Parathyroid adenoma (tissue), 2 donors: ENCODE measurements around the gene MBNL3.
A peak's percentile ranks its signal among the peaks of the same experiment; 100 is the strongest.

Source experiments
- H2AFZ ChIP-seq: fragments of 300-600 bp; sonication (generic); one replicate; pipeline ENCODE4 v1.7.0; 2017; ENCODE audit warnings: antibody characterized with exemption, mild to moderate bottlenecking
- H3K27ac ChIP-seq: fragments of 300-600 bp; sonication (generic); one replicate; pipeline ENCODE4 v1.7.0; 2017
- H3K27me3 ChIP-seq: fragments of 300-600 bp; sonication (generic); one replicate; pipeline ENCODE4 v1.7.0; 2017; ENCODE audit warnings: low read length; ENCODE audit not compliant: control insufficient read depth, insufficient read depth
- H3K36me3 ChIP-seq: fragments of 300-600 bp; sonication (generic); one replicate; pipeline ENCODE4 v1.7.0; 2017; ENCODE audit warnings: low read length; ENCODE audit not compliant: control insufficient read depth, insufficient read depth
- H3K4me1 ChIP-seq: fragments of 300-600 bp; sonication (generic); one replicate; pipeline ENCODE4 v1.7.0; 2017; ENCODE audit warnings: control low read depth
- H3K4me2 ChIP-seq: fragments of 300-600 bp; sonication (generic); one replicate; pipeline ENCODE4 v1.7.0; 2017; ENCODE audit warnings: low read length
- H3K4me3 ChIP-seq: fragments of 300-600 bp; sonication (generic); one replicate; pipeline ENCODE4 v1.7.0; 2017; ENCODE audit warnings: low read depth, low read length
- H3K79me2 ChIP-seq: fragments of 300-600 bp; sonication (generic); one replicate; pipeline ENCODE4 v1.7.0; 2017; ENCODE audit warnings: control low read depth
- H3K9ac ChIP-seq: fragments of 300-600 bp; sonication (generic); one replicate; pipeline ENCODE4 v1.7.0; 2017; ENCODE audit warnings: mild to moderate bottlenecking
- H3K9me3 ChIP-seq: fragments of 300-600 bp; sonication (generic); one replicate; pipeline ENCODE4 v1.7.0; 2017; ENCODE audit warnings: low read length; ENCODE audit not compliant: control insufficient read depth
- TF ChIP-seq, protein P1 (sequence below): fragments of 300-600 bp; sonication (generic); IDR thresholded peaks from one replicate; pipeline ENCODE4 v1.7.0; 2017; ENCODE audit warnings: antibody characterized with exemption, mild to moderate bottlenecking
- donor health status: primary hyperparathyroidism.

Gene MBNL3

DNA sequence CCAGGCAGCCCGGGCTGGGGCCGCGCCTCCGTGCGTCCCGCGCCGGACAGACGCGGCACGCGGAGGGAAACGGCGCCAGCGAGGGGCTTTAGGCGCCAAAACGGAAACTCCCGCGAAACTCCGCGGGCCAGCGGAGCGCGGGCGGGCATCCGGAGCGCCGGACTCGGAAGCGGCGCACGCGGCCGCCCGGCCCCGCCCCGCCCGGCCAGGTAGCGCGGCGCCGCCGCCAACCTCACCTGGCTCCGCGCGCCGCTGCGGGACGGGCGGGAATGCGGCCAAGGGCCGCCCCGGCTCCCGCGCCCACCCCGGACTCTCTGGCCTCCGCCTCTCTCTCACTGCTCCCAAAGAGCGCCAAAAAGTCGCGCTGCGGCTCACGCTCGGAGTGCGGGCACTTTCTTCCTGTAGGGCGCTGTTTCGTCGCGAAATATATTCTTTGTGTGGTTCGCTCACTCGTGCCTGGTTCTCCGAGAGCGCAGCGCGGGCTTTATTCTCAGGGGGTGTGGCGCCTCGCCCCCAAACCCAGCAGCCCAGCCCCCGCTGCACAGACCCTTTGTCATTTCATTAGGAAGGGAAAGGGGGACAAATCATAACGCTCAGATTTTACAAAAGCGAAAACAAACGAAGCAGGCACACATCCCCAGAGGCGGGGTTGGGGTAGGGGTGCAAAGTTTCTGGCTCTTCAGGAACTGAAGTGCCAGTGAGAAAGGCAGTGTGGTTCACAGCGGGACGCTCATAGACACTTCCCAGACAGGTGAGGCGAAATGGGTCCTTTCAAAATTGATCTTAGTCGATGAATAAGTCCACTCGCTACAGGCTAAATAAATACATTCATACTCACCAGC is 961 bp upstream of the MBNL3 start:
- Histone ChIP-seq H2AFZ (peak overlapping the region; percentile 94), H3K4me2 (peak overlapping the region; percentile 81), H3K9me3 (no peaks in the 10 kb centered on the region), H3K4me3 (peak overlapping the region; percentile 65), H3K79me2 (no peaks in the 10 kb centered on the region), H3K4me1 (no peaks in the 10 kb centered on the region), H3K27me3 (no peaks in the 10 kb centered on the region), H3K9ac (no peak overlapping the region), H3K36me3 (no peaks in the 10 kb centered on the region), H3K27ac (peak overlapping the region; percentile 92)
- TF ChIP-seq, protein P1, sequence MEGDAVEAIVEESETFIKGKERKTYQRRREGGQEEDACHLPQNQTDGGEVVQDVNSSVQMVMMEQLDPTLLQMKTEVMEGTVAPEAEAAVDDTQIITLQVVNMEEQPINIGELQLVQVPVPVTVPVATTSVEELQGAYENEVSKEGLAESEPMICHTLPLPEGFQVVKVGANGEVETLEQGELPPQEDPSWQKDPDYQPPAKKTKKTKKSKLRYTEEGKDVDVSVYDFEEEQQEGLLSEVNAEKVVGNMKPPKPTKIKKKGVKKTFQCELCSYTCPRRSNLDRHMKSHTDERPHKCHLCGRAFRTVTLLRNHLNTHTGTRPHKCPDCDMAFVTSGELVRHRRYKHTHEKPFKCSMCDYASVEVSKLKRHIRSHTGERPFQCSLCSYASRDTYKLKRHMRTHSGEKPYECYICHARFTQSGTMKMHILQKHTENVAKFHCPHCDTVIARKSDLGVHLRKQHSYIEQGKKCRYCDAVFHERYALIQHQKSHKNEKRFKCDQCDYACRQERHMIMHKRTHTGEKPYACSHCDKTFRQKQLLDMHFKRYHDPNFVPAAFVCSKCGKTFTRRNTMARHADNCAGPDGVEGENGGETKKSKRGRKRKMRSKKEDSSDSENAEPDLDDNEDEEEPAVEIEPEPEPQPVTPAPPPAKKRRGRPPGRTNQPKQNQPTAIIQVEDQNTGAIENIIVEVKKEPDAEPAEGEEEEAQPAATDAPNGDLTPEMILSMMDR: no peak

DNA sequence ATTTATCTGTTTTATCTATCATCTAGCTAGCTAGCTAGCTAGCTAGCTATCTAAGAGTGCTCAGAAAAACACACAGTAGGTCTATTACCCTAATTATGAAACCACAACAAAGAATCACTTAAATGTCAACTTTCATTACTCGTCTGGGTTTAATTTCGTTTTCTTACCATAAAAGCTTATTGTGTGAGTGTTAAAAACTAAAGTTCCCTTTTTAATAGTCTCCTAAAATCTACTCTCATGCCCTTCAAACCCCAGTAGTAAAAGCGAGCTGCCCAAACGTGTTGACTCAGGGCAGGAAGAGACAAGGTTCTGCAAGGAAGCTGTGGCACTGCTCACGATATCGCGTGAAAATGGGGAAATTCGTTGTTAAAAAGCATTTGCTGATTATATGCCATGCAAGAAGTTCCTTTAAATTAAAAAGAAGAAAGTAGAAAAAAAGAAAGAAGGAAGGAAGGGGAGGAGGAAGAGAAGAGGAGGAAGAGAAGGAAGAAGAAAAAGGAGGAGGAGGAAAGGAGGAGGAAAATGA is 595 bp downstream of the MBNL3 start:
- H3K36me3 ChIP-seq: no peaks in the 10 kb centered on the region
- no peaks in the 10 kb centered on the region for H3K9me3 ChIP-seq
- peak overlapping the region; percentile 65 for H3K4me3 ChIP-seq
- H2AFZ ChIP-seq: peak overlapping the region; percentile 94
- no peaks in the 10 kb centered on the region for H3K79me2 ChIP-seq
- TF ChIP-seq, protein P1: no peak
- H3K27me3 ChIP-seq: no peaks in the 10 kb centered on the region
- H3K4me2 ChIP-seq: peak overlapping the region; percentile 68
- no peaks in the 10 kb centered on the region for H3K4me1 ChIP-seq
- H3K27ac ChIP-seq: peak overlapping the region; percentile 92
- no peak overlapping the region for H3K9ac ChIP-seq

DNA sequence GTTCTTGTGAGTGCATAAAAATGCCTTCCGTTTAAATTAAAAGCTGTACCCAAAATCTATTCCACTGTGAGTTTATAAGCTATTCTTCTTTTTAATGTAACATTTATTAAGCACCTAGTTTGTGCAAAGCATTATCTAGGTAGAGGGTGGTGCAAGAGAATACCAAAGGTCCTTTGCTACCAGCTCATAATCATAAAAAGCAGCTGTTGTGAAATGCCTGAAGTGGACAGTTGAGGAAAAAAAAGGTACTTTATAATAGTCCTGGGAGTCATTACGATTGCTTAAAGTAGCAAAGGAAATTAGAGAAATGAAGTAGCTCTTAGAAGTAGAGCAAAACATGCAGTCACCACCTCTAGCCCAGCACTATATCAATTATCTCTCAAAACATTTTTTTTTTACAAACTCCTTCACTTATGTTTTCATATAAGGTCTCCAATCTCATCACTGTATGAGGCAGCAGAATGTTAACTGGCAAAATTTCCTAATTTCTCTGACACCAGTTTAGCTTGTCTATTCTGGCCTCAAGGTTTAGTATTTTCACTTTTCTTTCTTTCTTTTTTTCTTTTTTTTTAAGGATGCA is 2.1 kb downstream of the MBNL3 start:
- Histone ChIP-seq H3K36me3 (no peaks in the 10 kb centered on the region), H3K79me2 (no peaks in the 10 kb centered on the region), H3K4me1 (no peaks in the 10 kb centered on the region), H3K9ac (no peak overlapping the region), H2AFZ (no peak overlapping the region), H3K4me2 (no peak overlapping the region), H3K27ac (no peak overlapping the region), H3K27me3 (no peaks in the 10 kb centered on the region), H3K4me3 (no peak overlapping the region), H3K9me3 (no peaks in the 10 kb centered on the region)
- TF ChIP-seq, protein P1: no peak

DNA sequence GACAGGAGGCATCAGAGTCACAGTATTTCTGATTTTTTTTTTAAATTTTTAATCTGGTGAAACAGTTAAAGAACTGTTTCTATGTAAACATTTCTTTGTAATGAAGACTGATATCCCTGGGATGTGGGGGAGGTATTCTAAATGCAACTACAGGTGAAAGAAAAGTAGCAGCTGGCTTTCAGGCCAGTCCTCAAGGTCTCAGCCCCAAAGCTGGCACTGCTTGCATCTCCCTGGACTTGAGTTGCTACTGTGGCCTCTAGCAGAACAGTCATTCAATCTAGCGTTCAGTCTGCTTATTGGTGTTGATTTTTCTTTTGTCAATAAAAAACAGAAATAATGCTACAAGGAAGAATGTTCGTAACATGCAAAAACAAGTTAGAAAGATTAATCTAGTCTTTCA is 4.9 kb downstream of the MBNL3 start:
- Histone ChIP-seq H3K36me3 (no peaks in the 10 kb centered on the region), H3K4me3 (no peak overlapping the region), H3K27ac (no peak overlapping the region), H3K4me2 (no peak overlapping the region), H3K79me2 (no peaks in the 10 kb centered on the region), H2AFZ (no peak overlapping the region), H3K9me3 (no peaks in the 10 kb centered on the region), H3K9ac (no peak overlapping the region), H3K27me3 (no peaks in the 10 kb centered on the region), H3K4me1 (no peaks in the 10 kb centered on the region)
- TF ChIP-seq, protein P1: no peak
